ENCODE measurements around the gene SGMS2. TPM values are rescaled to one million over a fixed set of nuclear protein-coding genes. Genes with fewer than 3 reads are reported as not detected.

SGMS2 gene
- total RNA-seq, 1 donor from 2014 or later, result 0.50 TPM

GRCh38 chr4:107808572-107808971, 16.2 kb upstream of the SGMS2 start:
- Mint-ChIP-seq H3K27me3 (ENCODE audit: low read depth) (peaks cover 18% of the 10 kb centered on the region), H3K27ac (no peak overlapping the region), H3K36me3 (ENCODE audit: low read depth) (no peaks in the 10 kb centered on the region), H3K4me3 (ENCODE audit: low read depth) (no peak overlapping the region), H3K4me1 (ENCODE audit: low read depth) (no peaks in the 10 kb centered on the region), H3K9me3 (no peaks in the 10 kb centered on the region)
- DNase-seq (ENCODE audit: low spot score), result no peak
- intact Hi-C loops (cut with micrococcal nuclease), result no loop called here

GRCh38 chr4:107809210-107809609, 15.5 kb upstream of the SGMS2 start:
- H3K27me3 Mint-ChIP-seq (ENCODE audit: low read depth), result peaks cover 13% of the 10 kb centered on the region
- no peak for DNase-seq (ENCODE audit: low spot score)
- intact Hi-C loops (cut with micrococcal nuclease), result no loop called here
- H3K27ac Mint-ChIP-seq, result no peak overlapping the region
- H3K36me3 Mint-ChIP-seq (ENCODE audit: low read depth), result no peaks in the 10 kb centered on the region
- no peaks in the 10 kb centered on the region for H3K9me3 Mint-ChIP-seq
- no peaks in the 10 kb centered on the region for H3K4me1 Mint-ChIP-seq (ENCODE audit: low read depth)
- no peak overlapping the region for H3K4me3 Mint-ChIP-seq (ENCODE audit: low read depth)

- H3K36me3 Mint-ChIP-seq (ENCODE audit: low read depth), result no peaks in the 10 kb centered on the region
- intact Hi-C loops (cut with micrococcal nuclease), result no loop called here
- H3K27ac Mint-ChIP-seq, result no peak overlapping the region
- H3K27me3 Mint-ChIP-seq (ENCODE audit: low read depth), result peaks cover 3% of the 10 kb centered on the region
- H3K4me1 Mint-ChIP-seq (ENCODE audit: low read depth), result peaks cover 7% of the 10 kb centered on the region
- no peaks in the 10 kb centered on the region for H3K9me3 Mint-ChIP-seq
- no peak for DNase-seq (ENCODE audit: low spot score)
- H3K4me3 Mint-ChIP-seq (ENCODE audit: low read depth), result no peak overlapping the region
These were observed 10.0 kb upstream of the SGMS2 start for GRCh38 chr4:107814758-107815157.

- no peak overlapping the region for H3K4me3 Mint-ChIP-seq (ENCODE audit: low read depth)
- H3K27ac Mint-ChIP-seq, result no peak overlapping the region
- DNase-seq (ENCODE audit: low spot score), result no peak
- H3K9me3 Mint-ChIP-seq, result no peaks in the 10 kb centered on the region
- peaks cover 5% of the 10 kb centered on the region for H3K27me3 Mint-ChIP-seq (ENCODE audit: low read depth)
- intact Hi-C loops (cut with micrococcal nuclease), result no loop called here
- H3K4me1 Mint-ChIP-seq (ENCODE audit: low read depth), result peaks cover 7% of the 10 kb centered on the region
- no peaks in the 10 kb centered on the region for H3K36me3 Mint-ChIP-seq (ENCODE audit: low read depth)
These were observed 9.6 kb upstream of the SGMS2 start for GRCh38 chr4:107815158-107815557.

GRCh38 chr4:107818301-107818910, 6.3 kb upstream of the SGMS2 start:
- H3K9me3 Mint-ChIP-seq, result no peaks in the 10 kb centered on the region
- no peak for DNase-seq (ENCODE audit: low spot score)
- no peaks in the 10 kb centered on the region for H3K36me3 Mint-ChIP-seq (ENCODE audit: low read depth)
- H3K27ac Mint-ChIP-seq, result no peak overlapping the region
- intact Hi-C loops (cut with micrococcal nuclease), result no loop called here
- peaks cover 7% of the 10 kb centered on the region for H3K4me1 Mint-ChIP-seq (ENCODE audit: low read depth)
- peaks cover 20% of the 10 kb centered on the region for H3K27me3 Mint-ChIP-seq (ENCODE audit: low read depth)
- H3K4me3 Mint-ChIP-seq (ENCODE audit: low read depth), result no peak overlapping the region

GRCh38 chr4:107823870-107824349, 822 bp upstream of the SGMS2 start:
- intact Hi-C loops (cut with micrococcal nuclease), result loop anchor here (1.0 to 10.0 kb wide), 2 partner anchors 104 to 111 kb away; partner anchors contain the start of genes CYP2U1 and PAPSS1
- Mint-ChIP-seq H3K9me3 (no peaks in the 10 kb centered on the region), H3K4me3 (ENCODE audit: low read depth) (peak overlapping the region; percentile 84), H3K27me3 (ENCODE audit: low read depth) (peaks cover 62% of the 10 kb centered on the region), H3K27ac (no peak overlapping the region), H3K36me3 (ENCODE audit: low read depth) (no peaks in the 10 kb centered on the region), H3K4me1 (ENCODE audit: low read depth) (peaks cover 7% of the 10 kb centered on the region)
- DNase-seq (ENCODE audit: low spot score), result no peak

- no peaks in the 10 kb centered on the region for H3K9me3 Mint-ChIP-seq
- peaks cover 7% of the 10 kb centered on the region for H3K4me1 Mint-ChIP-seq (ENCODE audit: low read depth)
- H3K27ac Mint-ChIP-seq, result no peak overlapping the region
- H3K4me3 Mint-ChIP-seq (ENCODE audit: low read depth), result peak overlapping the region; percentile 82
- peaks cover 64% of the 10 kb centered on the region for H3K27me3 Mint-ChIP-seq (ENCODE audit: low read depth)
- DNase-seq (ENCODE audit: low spot score), result no peak
- intact Hi-C loops (cut with micrococcal nuclease), result loop anchor here (10.0 kb wide), 1 partner anchor 110 kb away; the partner anchor contains the start of gene CYP2U1
- H3K36me3 Mint-ChIP-seq (ENCODE audit: low read depth), result no peaks in the 10 kb centered on the region
These were observed 516 bp downstream of the SGMS2 start for GRCh38 chr4:107825072-107825824.

GRCh38 chr4:107826421-107826980, 1.8 kb downstream of the SGMS2 start:
- DNase-seq (ENCODE audit: low spot score), result no peak
- H3K27me3 Mint-ChIP-seq (ENCODE audit: low read depth), result peaks cover 56% of the 10 kb centered on the region
- H3K4me3 Mint-ChIP-seq (ENCODE audit: low read depth), result no peak overlapping the region
- intact Hi-C loops (cut with micrococcal nuclease), result loop anchor here (10.0 kb wide), 1 partner anchor 108 kb away; the partner anchor contains the start of gene CYP2U1
- peaks cover 7% of the 10 kb centered on the region for H3K4me1 Mint-ChIP-seq (ENCODE audit: low read depth)
- H3K36me3 Mint-ChIP-seq (ENCODE audit: low read depth), result no peaks in the 10 kb centered on the region
- H3K27ac Mint-ChIP-seq, result no peak overlapping the region
- H3K9me3 Mint-ChIP-seq, result no peaks in the 10 kb centered on the region

- no peak overlapping the region for H3K4me3 Mint-ChIP-seq (ENCODE audit: low read depth)
- no peaks in the 10 kb centered on the region for H3K36me3 Mint-ChIP-seq (ENCODE audit: low read depth)
- H3K4me1 Mint-ChIP-seq (ENCODE audit: low read depth), result peaks cover 7% of the 10 kb centered on the region
- H3K27ac Mint-ChIP-seq, result no peak overlapping the region
- H3K9me3 Mint-ChIP-seq, result no peaks in the 10 kb centered on the region
- peaks cover 46% of the 10 kb centered on the region for H3K27me3 Mint-ChIP-seq (ENCODE audit: low read depth)
- no peak for DNase-seq (ENCODE audit: low spot score)
- intact Hi-C loops (cut with micrococcal nuclease), result loop anchor here (10.0 kb wide), 1 partner anchor 106 kb away; the partner anchor contains the start of gene CYP2U1
These were observed 3.8 kb downstream of the SGMS2 start for GRCh38 chr4:107828315-107829090.

- no peaks in the 10 kb centered on the region for H3K36me3 Mint-ChIP-seq (ENCODE audit: low read depth)
- no peak overlapping the region for H3K27ac Mint-ChIP-seq
- intact Hi-C loops (cut with micrococcal nuclease), result no loop called here
These were observed 6.4 kb downstream of the SGMS2 start for GRCh38 chr4:107831140-107831539.

GRCh38 chr4:107832275-107832807, 7.6 kb downstream of the SGMS2 start:
- Mint-ChIP-seq H3K36me3 (ENCODE audit: low read depth) (no peaks in the 10 kb centered on the region), H3K27ac (no peak overlapping the region), H3K9me3 (no peaks in the 10 kb centered on the region), H3K27me3 (ENCODE audit: low read depth) (peaks cover 15% of the 10 kb centered on the region), H3K4me3 (ENCODE audit: low read depth) (no peak overlapping the region), H3K4me1 (ENCODE audit: low read depth) (no peaks in the 10 kb centered on the region)
- intact Hi-C loops (cut with micrococcal nuclease), result no loop called here
- DNase-seq (ENCODE audit: low spot score), result no peak

More at GRCh38 chr4:107831140-107831539, 6.4 kb downstream of the SGMS2 start:
- no peak for DNase-seq (ENCODE audit: low spot score)
- no peaks in the 10 kb centered on the region for H3K4me1 Mint-ChIP-seq (ENCODE audit: low read depth)
- H3K9me3 Mint-ChIP-seq, result no peaks in the 10 kb centered on the region
- peaks cover 27% of the 10 kb centered on the region for H3K27me3 Mint-ChIP-seq (ENCODE audit: low read depth)
- no peak overlapping the region for H3K4me3 Mint-ChIP-seq (ENCODE audit: low read depth)

- H3K27me3 Mint-ChIP-seq (ENCODE audit: low read depth), result peaks cover 6% of the 10 kb centered on the region
- H3K9me3 Mint-ChIP-seq, result no peaks in the 10 kb centered on the region
- no peaks in the 10 kb centered on the region for H3K4me1 Mint-ChIP-seq (ENCODE audit: low read depth)
- DNase-seq (ENCODE audit: low spot score), result no peak
- H3K27ac Mint-ChIP-seq, result no peak overlapping the region
- intact Hi-C loops (cut with micrococcal nuclease), result no loop called here
- H3K36me3 Mint-ChIP-seq (ENCODE audit: low read depth), result no peaks in the 10 kb centered on the region
- H3K4me3 Mint-ChIP-seq (ENCODE audit: low read depth), result no peak overlapping the region
These were observed 9.6 kb downstream of the SGMS2 start for GRCh38 chr4:107834241-107834794.

Measured in activated T-helper 2 cell treated with anti-CD3 and anti-CD28 coated beads, Interferon-gamma antibody, Interleukin-2, Interleukin-4, amounts not matched to agents 10 μg/mL and 5 μg/mL and 100 μg/mL, durations not matched to agents 14 hours and 24 hours and 36 hours (primary cell).